H1 (cell line): ENCODE data around the gene SPCS1. TPM values are rescaled to one million over a fixed set of nuclear protein-coding genes. Genes with fewer than 3 reads are reported as not detected.

ENCODE experiments used
- CTCF ChIA-PET: fragments of 300-600 bp; sonication (Branson Sonifier 250); formaldehyde crosslinking; loops from one replicate; lab custom pipeline; 2021; ENCODE audit not compliant: partially characterized antibody; lab: Charles Lee
- POLR2A ChIA-PET: fragments of 300-600 bp; sonication (Branson Sonifier 250); formaldehyde crosslinking; loops from one replicate; lab custom pipeline; 2021; ENCODE audit warnings: inconsistent platforms; ENCODE audit not compliant: partially characterized antibody; lab: Charles Lee
- DNase-seq, 2 experiments: peaks; one replicate each; pipeline versions ENCODE4 v3.0.0 to v3.0.0-alpha.2; 2010 to 2022; ENCODE audit warnings: low spot score in 2 of 2, low read depth in 1 of 2, mixed read lengths in 1 of 2
- FAIRE-seq: peaks from 2 replicates; lab custom pipeline; 2011; peaks lifted over from hg19 to GRCh38; lab: Jason Lieb, UNC
- H2AFZ ChIP-seq: 2 replicates; pipeline ENCODE4 v1.8.1; 2012; ENCODE audit warnings: low read length, inconsistent platforms
- H2AK5ac ChIP-seq: 2 replicates; pipeline ENCODE4 v1.6.1; 2013; ENCODE audit warnings: low read depth, low read length
- H2BK120ac ChIP-seq: replicated peaks from 2 replicates; pipeline ENCODE3; 2013; ENCODE audit warnings: low read depth, low read length, inconsistent platforms
- H2BK12ac ChIP-seq: 2 replicates; pipeline ENCODE4 v1.6.1; 2013; ENCODE audit warnings: low read depth, low read length
- H2BK15ac ChIP-seq: 2 replicates; pipeline ENCODE4 v1.6.1; 2013; ENCODE audit warnings: low read length
- H2BK20ac ChIP-seq: 2 replicates; pipeline ENCODE4 v1.6.1; 2013; ENCODE audit warnings: low read length
- H2BK5ac ChIP-seq: 2 replicates; pipeline ENCODE4 v1.6.1; 2013; ENCODE audit warnings: low read depth, low read length
- H3K14ac ChIP-seq: 2 replicates; pipeline ENCODE4 v1.6.1; 2013; ENCODE audit warnings: inconsistent platforms; ENCODE audit not compliant: insufficient read length
- H3K18ac ChIP-seq: 2 replicates; pipeline ENCODE4 v1.6.1; 2013; ENCODE audit warnings: low read length; ENCODE audit errors: extremely low read depth
- H3K23ac ChIP-seq: 2 replicates; pipeline ENCODE4 v1.6.1; 2013; ENCODE audit warnings: inconsistent platforms; ENCODE audit not compliant: insufficient read length
- H3K23me2 ChIP-seq: 2 replicates; pipeline ENCODE4 v1.6.1; 2013; ENCODE audit warnings: low read depth, low read length
- H3K27ac ChIP-seq: 2 replicates; pipeline ENCODE4 v1.6.1; 2011; ENCODE audit warnings: low read depth, low read length, inconsistent platforms
- H3K27me3 ChIP-seq, 4 experiments: replicated peaks in 1 of 4; 1 replicate in 1 of 4; 2 replicates in 3 of 4; pipeline versions ENCODE4 v1.6.1 to v1.8.1; 2011 to 2013; ENCODE audit warnings: low read length in 3 of 4, mild to moderate bottlenecking in 3 of 4, inconsistent platforms in 2 of 4, mixed read lengths in 2 of 4, moderate library complexity in 1 of 4; ENCODE audit not compliant: control insufficient read depth in 3 of 4, insufficient read depth in 3 of 4; ENCODE audit errors: extremely low read depth in 1 of 4
- H3K36me3 ChIP-seq, 4 experiments: 2 replicates each; pipeline versions ENCODE4 v1.6.1 to v1.8.1; 2011 to 2013; ENCODE audit warnings: mild to moderate bottlenecking in 4 of 4, low read length in 3 of 4, moderate library complexity in 2 of 4, control low read depth in 1 of 4, inconsistent platforms in 1 of 4; ENCODE audit not compliant: insufficient read depth in 4 of 4, control insufficient read depth in 2 of 4
- H3K4ac ChIP-seq: replicated peaks from 2 replicates; pipeline ENCODE3; 2013; ENCODE audit warnings: low read length, low read depth, mixed read lengths, inconsistent platforms; ENCODE audit not compliant: insufficient read length
- H3K4me1 ChIP-seq, 4 experiments: replicated peaks in 1 of 4; 1 replicate in 1 of 4; 2 replicates in 3 of 4; pipeline versions ENCODE4 v1.6.1 to v1.8.1; 2011 to 2013; ENCODE audit warnings: low read length in 3 of 4, inconsistent platforms in 2 of 4, mixed read lengths in 1 of 4; ENCODE audit not compliant: insufficient read depth in 4 of 4, control insufficient read depth in 3 of 4
- H3K4me2 ChIP-seq, 2 experiments: 2 replicates each; pipeline versions ENCODE4 v1.6.1 to v1.8.1; 2011 to 2013; ENCODE audit warnings: low read depth in 2 of 2, low read length in 2 of 2, control low read depth in 1 of 2, inconsistent platforms in 1 of 2, mild to moderate bottlenecking in 1 of 2; ENCODE audit not compliant: insufficient read depth in 1 of 2
- H3K4me3 ChIP-seq, 4 experiments: fragments of 200-600, 300-600 bp in 1 of 4; sonication (generic), shearing (Covaris generic), sonication (Bioruptor Twin) in 1 of 4; 2 replicates each; pipeline versions ENCODE4 v1.5.1 to v1.8.1; 2011 to 2016; ENCODE audit warnings: low read length in 4 of 4, low read depth in 3 of 4, control low read depth in 2 of 4, inconsistent platforms in 2 of 4, mild to moderate bottlenecking in 2 of 4, mixed read lengths in 1 of 4, moderate library complexity in 1 of 4; ENCODE audit not compliant: insufficient read depth in 2 of 4; ENCODE audit errors: extremely low read depth in 1 of 4
- H3K56ac ChIP-seq: replicated peaks from 2 replicates; pipeline ENCODE3; 2013; ENCODE audit warnings: low read depth, mild to moderate bottlenecking, mixed read lengths, low read length, inconsistent platforms; ENCODE audit not compliant: insufficient read length
- H3K79me1 ChIP-seq: 2 replicates; pipeline ENCODE4 v1.6.1; 2013; ENCODE audit warnings: low read depth, low read length, control low read depth
- H3K79me2 ChIP-seq, 2 experiments: 2 replicates each; pipeline versions ENCODE4 v1.6.1 to v1.8.1; 2012 to 2013; ENCODE audit warnings: low read length in 2 of 2, mild to moderate bottlenecking in 2 of 2, inconsistent platforms in 1 of 2; ENCODE audit not compliant: insufficient read depth in 2 of 2, control insufficient read depth in 1 of 2
- H3K9ac ChIP-seq, 4 experiments: replicated peaks in 1 of 4; 1 replicate in 1 of 4; 2 replicates in 3 of 4; pipeline versions ENCODE4 v1.6.1 to v1.8.1; 2011 to 2013; ENCODE audit warnings: low read depth in 3 of 4, low read length in 3 of 4, control low read depth in 2 of 4, mild to moderate bottlenecking in 2 of 4, moderate library complexity in 2 of 4, inconsistent platforms in 1 of 4; ENCODE audit errors: extremely low read depth in 1 of 4
- H3K9me3 ChIP-seq, 2 experiments: 2 replicates each; pipeline versions ENCODE4 v1.6.1 to v1.8.1; 2012 to 2013; ENCODE audit warnings: mild to moderate bottlenecking in 2 of 2, moderate library complexity in 2 of 2, control low read depth in 1 of 2, inconsistent platforms in 1 of 2, low read depth in 1 of 2, low read length in 1 of 2, mixed read lengths in 1 of 2; ENCODE audit not compliant: insufficient read depth in 2 of 2
- H4K20me1 ChIP-seq, 2 experiments: replicated peaks in 1 of 2; 2 replicates each; pipeline versions ENCODE3 to v1.8.1; 2011 to 2013; ENCODE audit warnings: inconsistent platforms in 2 of 2, low read length in 2 of 2, mild to moderate bottlenecking in 1 of 2; ENCODE audit not compliant: insufficient read depth in 2 of 2, control insufficient read depth in 1 of 2
- H4K5ac ChIP-seq: 2 replicates; pipeline ENCODE4 v1.6.1; 2013; ENCODE audit warnings: low read length, low read depth, mixed read lengths, inconsistent platforms; ENCODE audit not compliant: insufficient read length
- H4K8ac ChIP-seq: 2 replicates; pipeline ENCODE4 v1.8.0; 2013; ENCODE audit warnings: mild to moderate bottlenecking, moderate library complexity, low read length, inconsistent platforms; ENCODE audit not compliant: insufficient read depth; ENCODE audit errors: extremely low read depth
- H4K91ac ChIP-seq: replicated peaks from 2 replicates; pipeline ENCODE3; 2013; ENCODE audit warnings: low read length, mixed read lengths, inconsistent platforms; ENCODE audit not compliant: insufficient read length
- CTBP2 ChIP-seq: IDR thresholded peaks from 2 replicates; pipeline ENCODE4 v1.7.0; 2011; ENCODE audit warnings: borderline replicate concordance, mild to moderate bottlenecking, moderate library complexity, mixed read lengths, low read length; ENCODE audit not compliant: insufficient read depth, insufficient read length
- EZH2 ChIP-seq: fragments of 200-600 bp; sonication (generic); IDR thresholded peaks from 2 replicates; pipeline ENCODE4 v1.7.1; 2012; ENCODE audit warnings: low read depth, mild to moderate bottlenecking, moderate library complexity, low read length, inconsistent platforms; ENCODE audit not compliant: severe bottlenecking
- KDM1A ChIP-seq: fragments of 200-600, 300-600 bp; sonication (generic); IDR thresholded peaks from 2 replicates; pipeline ENCODE4 v1.7.1; 2016; ENCODE audit warnings: mild to moderate bottlenecking, low read length, borderline replicate concordance
- KDM5A ChIP-seq: fragments of 200-600 bp; IDR thresholded peaks from 2 replicates; pipeline ENCODE4 v1.7.1; 2012; ENCODE audit warnings: mild to moderate bottlenecking, low read length, inconsistent platforms, mixed read lengths
- POLR2AphosphoS5 ChIP-seq: IDR thresholded peaks from 2 replicates; pipeline ENCODE4 v1.6.1; 2011; ENCODE audit warnings: low read depth, low read length
- SUZ12 ChIP-seq: fragments of 200-600 bp; sonication (generic); IDR thresholded peaks from 2 replicates; pipeline ENCODE4 v1.6.1; 2012; ENCODE audit warnings: mild to moderate bottlenecking, inconsistent platforms, low read length, moderate library complexity, mixed read lengths
- WGBS, 2 experiments: shearing (Covaris generic) in 1 of 2; methylation state at CpG; one replicate each; pipeline versions ENCODE4 v1.1.6 to v1.1.7; 2013 to 2015; ENCODE audit warnings: low lambda C conversion rate in 2 of 2, mixed read lengths in 2 of 2, inconsistent platforms in 1 of 2, low coverage in 1 of 2, missing lambda C conversion rate in 1 of 2; ENCODE audit not compliant: insufficient replicate concordance in 2 of 2, insufficient coverage in 1 of 2, insufficient read length in 1 of 2; ENCODE audit errors: extremely low coverage in 1 of 2, missing lambda C conversion rate in 1 of 2; 5-methylcytosine and 5-hydroxymethylcytosine counted together
- polyA plus RNA-seq, 7 experiments: library from polyadenylated mRNA; depleted of rRNA in 3 of 7; stranded (reverse) in 5 of 7; unstranded in 2 of 7; fragments of >200 nt in 5 of 7; fragments of 200-250 nt in 2 of 7; gene quantifications; 1 replicate in 5 of 7; 2 replicates in 1 of 7; 4 replicates in 1 of 7; pipeline versions ENCODE4 v1.2.1 to v1.2.3, GENCODE V29; 2011 to 2013; ENCODE audit warnings: missing spikeins in 2 of 7, mixed read lengths in 2 of 7
- total RNA-seq: library from RNA; stranded (reverse); fragmentation: NEBNext Ultra II Directional; extraction: Animal tissue kit (Norgen Biotek cat#: 25700); gene quantifications from 2 replicates; pipeline ENCODE4 v1.2.1, GENCODE V29; 2021

Gene SPCS1
- total and polyA plus RNA-seq, 2 of the 8 experiments (the other 6 are each of a cell fraction or from before 2014, with no cell fraction given): 104 to 191 TPM

GRCh38 chr3:52705438-52705687 lies 543 bp upstream of the SPCS1 start:
- Histone ChIP-seq H3K23me2 (peaks cover 13% of the 10 kb centered on the region), H3K79me2 (peaks cover 0 to 34% of the 10 kb centered on the region in 2 experiments; a peak in 2 of 4 replicates), H3K4ac (no peak overlapping the region), H2AK5ac (no peak overlapping the region), H3K4me1 (peaks cover 0 to 5% (median 2%) of the 10 kb centered on the region in 4 experiments; a peak in 5 of 7 replicates), H4K5ac (peak overlapping the region; percentile 74), H2BK120ac (no peak overlapping the region), H2BK12ac (no peak overlapping the region), H3K36me3 (peaks cover 0 to 9% (median 1%) of the 10 kb centered on the region in 4 experiments; a peak in 3 of 8 replicates), H3K27me3 (no peaks in the 10 kb centered on the region), H4K20me1 (no peaks in the 10 kb centered on the region), H3K9me3 (no peaks in the 10 kb centered on the region), H3K9ac (peak overlapping the region; percentile 55 to 85 (median 68); a peak in 6 of 7 replicates), H4K91ac (peak overlapping the region; percentile 81), H3K14ac (no peak overlapping the region), H3K56ac (peak overlapping the region; percentile 10), H2AFZ (peak overlapping the region; percentile 93; the same call in 1 of the 2 replicates), H3K27ac (peak overlapping the region; percentile 70; the same call in 1 of the 2 replicates), H3K23ac (no peak overlapping the region), H2BK15ac (no peak overlapping the region), H3K79me1 (peaks cover 8% of the 10 kb centered on the region), H3K18ac (no peak overlapping the region; the same call in 1 of the 2 replicates), H2BK20ac (no peak overlapping the region), H4K8ac (peak overlapping the region; percentile 80; the same call in 1 of the 2 replicates), H3K4me2 (peak overlapping the region; percentile 94 to 99), H2BK5ac (peak overlapping the region; percentile 88; the same call in 1 of the 2 replicates), H3K4me3 (peak overlapping the region; percentile 70 to 93 (median 82))
- DNase-seq (no peak), FAIRE-seq (no peak)
- WGBS, 2 experiments: 2% methylated on average over 25 of the region's 25 CpGs; no CpG with 5 or more reads in 1 of the 2 experiments
- ChIA-PET POLR2A (interaction anchor here (0.6 to 18.8 kb wide), 5 partner anchors 10 to 338 kb away, joined by 3 to 347 read pairs (median 5); partner anchors contain the start of genes GNL3 and PBRM1), CTCF (interaction anchor here (1.0 kb wide), 1 partner anchor 9 kb away, joined by 3 read pairs; no protein-coding TSS in a partner anchor)
- no peak for TF ChIP-seq POLR2AphosphoS5
- no peak for TF ChIP-seq KDM1A
- no peak for TF ChIP-seq CTBP2
- TF ChIP-seq SUZ12: no peak
- no peak; the same call in 1 of the 2 replicates for TF ChIP-seq KDM5A
- no peak for TF ChIP-seq EZH2
